ENCODE measurements around the gene ZNF205.
"Not testable (repeated sequence)": the region's sequence is repeated elsewhere in the genome, so short reads cannot be mapped to it uniquely, and the experiment has no call there.

The ZNF205 gene

DNA sequence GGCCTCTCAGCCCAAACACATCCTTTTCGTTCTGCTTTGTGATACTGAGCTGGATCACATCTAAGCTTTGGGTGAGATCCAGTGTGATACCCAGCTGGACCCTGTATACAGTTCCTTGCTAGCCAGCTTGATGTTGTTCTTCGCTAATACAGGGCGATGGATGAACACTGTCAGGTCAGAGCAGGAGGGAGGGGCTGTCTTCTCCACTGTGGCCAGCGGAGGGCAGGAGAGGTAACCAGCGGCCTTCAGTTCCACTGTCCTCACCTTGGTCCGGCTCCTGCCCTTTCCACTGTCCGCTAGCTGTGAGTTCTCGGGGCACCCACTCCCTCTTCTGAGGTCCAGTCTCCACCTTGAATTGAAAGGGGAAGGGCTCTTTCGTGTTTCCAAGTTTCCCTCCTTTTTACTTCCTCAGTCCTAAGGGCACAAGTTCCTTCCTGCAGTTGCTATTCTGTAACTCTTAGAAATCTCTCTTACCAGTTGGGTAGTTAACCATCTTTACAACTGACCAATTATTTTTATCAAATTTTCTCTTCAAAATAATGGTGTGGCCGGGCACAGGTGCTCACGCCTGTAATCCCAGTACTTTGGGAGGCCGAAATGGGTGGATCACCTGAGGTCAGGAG is 19.5 kb downstream of the ZNF205 start:
- DNase-seq (ENCODE audit: low spot score) (peak; percentile 37), FAIRE-seq (no peak)

GRCh38 chr16:3133844-3134243 is 21.5 kb downstream of the ZNF205 start:
- FAIRE-seq (no peak), DNase-seq (ENCODE audit: low spot score) (no peak)

- no peak for FAIRE-seq
- DNase-seq (ENCODE audit: low spot score): peak; percentile 95
These were observed 22.1 kb downstream of the ZNF205 start, which contains the start of gene ZNF213 for GRCh38 chr16:3134338-3135125. Gene ZNF213, plus strand, starts transcription at chr16:3135029. Its CDS starts 2,252 bp downstream, at chr16:3137281.

- no peak for DNase-seq (ENCODE audit: low spot score)
- no peak for FAIRE-seq
These were observed 22.8 kb downstream of the ZNF205 start for GRCh38 chr16:3135126-3135715.

DNA sequence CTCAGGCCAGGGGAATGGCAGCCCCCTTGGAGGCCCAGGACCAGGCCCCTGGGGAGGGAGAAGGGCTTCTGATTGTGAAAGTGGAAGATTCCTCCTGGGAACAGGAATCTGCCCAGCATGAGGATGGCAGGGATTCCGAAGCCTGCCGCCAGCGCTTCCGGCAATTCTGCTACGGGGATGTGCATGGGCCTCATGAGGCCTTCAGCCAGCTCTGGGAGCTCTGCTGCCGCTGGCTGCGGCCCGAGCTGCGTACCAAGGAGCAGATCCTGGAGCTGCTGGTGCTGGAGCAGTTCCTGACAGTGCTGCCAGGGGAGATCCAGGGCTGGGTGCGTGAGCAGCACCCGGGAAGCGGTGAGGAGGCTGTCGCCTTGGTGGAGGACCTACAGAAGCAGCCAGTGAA is 24.9 kb downstream of the ZNF205 start:
- DNase-seq (ENCODE audit: low spot score) (no peak), FAIRE-seq (no peak)

DNA sequence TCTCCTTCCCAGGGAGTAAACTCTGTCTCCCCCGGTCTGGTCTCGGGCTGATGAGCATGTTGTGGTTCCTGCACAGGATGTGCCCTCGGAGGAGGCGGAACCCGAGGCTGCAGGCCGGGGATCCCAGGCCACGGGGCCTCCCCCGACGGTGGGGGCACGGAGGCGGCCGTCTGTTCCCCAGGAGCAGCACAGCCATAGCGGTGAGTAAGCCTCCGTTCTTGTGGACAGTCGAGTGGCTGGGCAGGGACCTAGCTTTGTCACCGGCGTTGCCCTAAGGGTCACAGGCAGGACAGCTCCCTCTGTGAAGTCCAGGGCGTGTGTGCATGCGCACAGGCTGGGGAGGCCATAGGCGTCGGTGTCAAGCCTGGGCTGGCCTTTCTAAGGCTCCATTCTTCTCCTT is 26.0 kb downstream of the ZNF205 start:
- DNase-seq (ENCODE audit: low spot score) (no peak), FAIRE-seq (no peak)

DNA sequence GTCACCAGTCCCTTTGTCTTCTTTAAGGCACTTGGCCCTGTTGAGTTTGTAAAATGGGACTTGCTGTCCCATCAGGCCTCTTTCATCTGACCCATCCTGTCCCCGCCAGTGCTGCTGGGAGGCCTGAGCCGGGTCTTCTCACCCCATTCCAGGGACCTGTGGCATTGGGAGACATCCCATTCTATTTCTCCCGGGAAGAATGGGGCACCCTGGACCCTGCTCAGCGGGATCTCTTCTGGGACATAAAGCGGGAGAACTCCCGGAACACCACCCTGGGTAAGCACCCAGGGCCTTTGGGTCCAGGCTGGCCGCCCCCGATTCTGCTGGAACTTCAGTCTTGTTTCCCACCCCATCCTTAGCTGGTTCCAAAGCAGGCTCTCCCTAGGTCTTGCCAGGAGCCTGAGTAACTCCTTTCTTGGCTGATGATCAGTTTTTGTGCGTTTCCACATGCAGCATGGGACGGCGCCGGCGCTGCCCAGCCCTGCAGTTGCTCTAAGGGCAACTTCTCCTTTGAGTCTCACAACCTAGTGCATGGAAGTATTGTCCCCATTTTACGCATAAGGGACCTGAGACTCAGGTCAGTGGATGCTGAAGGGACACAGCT is 26.5 kb downstream of the ZNF205 start:
- FAIRE-seq (no peak), DNase-seq (ENCODE audit: low spot score) (no peak)

DNA sequence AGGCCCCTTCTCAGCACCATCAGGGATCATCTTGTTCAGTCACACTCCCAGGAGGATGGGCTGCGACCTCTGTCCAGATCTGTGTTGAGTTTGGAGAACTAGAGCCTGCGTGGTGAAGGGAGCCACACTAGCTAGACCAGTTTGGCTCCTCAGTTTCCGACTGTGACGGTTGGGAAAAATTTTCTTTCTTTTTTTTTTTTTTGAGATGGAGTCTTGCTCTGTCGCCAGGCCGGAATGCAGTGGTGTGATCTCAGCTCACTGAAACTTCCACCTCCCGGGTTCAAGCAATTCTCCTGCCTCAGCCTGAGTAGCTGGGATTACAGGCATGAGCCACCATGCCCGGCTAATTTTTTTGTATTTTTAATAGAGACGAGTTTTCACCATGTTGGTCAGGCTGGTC is 27.2 kb downstream of the ZNF205 start:
- DNase-seq (ENCODE audit: low spot score); FAIRE-seq: not testable (repeated sequence)

GRCh38 chr16:3140603-3141427 is 28.4 kb downstream of the ZNF205 start:
- DNase-seq (ENCODE audit: low spot score) (no peak), FAIRE-seq (no peak)

DNA sequence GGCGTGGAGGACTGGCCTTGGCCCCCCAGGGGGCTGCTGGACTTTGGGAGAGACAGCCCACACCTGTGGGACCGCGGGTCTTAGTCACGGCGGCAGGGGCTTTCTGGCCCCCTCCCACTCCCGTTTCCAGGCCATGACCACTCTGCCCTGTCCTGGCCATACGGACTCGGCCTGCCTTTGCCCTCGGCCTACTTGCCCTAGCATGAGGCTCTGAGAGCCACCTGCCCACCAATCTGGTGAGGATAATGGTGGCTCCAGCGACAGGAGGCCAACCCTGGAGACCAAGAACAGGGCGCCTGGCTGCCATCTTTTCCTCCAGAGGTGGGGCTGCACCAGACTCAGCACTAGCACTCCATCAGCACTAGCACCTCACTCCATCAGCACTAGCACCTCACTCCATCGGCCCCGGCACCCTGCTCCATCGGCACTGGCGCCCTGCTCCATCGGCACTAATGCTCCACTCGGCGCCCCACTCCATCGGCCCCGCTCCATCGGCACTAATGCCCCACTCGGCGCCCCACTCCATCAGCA is 29.5 kb downstream of the ZNF205 start:
- no peak for DNase-seq (ENCODE audit: low spot score)
- no peak for FAIRE-seq

GRCh38 chr16:3142327-3142726 is 29.9 kb downstream of the ZNF205 start:
- no peak for DNase-seq (ENCODE audit: low spot score)
- no peak for FAIRE-seq

DNA sequence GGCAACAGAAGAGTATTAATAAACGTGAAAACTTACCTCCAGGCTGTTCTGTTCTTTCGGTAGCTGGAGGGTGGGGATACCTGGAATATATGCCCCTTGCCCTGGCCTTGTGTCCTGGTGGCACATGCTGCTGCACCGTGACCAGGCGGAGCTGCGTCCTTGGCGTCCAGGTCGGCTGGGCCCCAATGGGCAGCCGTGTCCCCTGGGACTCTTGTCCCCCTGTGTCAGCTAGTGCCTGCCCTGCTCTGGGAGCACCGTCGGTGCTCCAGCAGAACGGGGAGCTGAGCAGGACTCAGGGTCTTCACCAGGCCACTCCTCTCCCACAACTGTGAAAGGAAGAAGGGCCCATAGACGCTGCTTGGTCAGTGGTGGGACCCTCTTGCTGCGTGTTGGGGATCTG is 30.4 kb downstream of the ZNF205 start:
- DNase-seq (ENCODE audit: low spot score): no peak
- FAIRE-seq: no peak

- DNase-seq (ENCODE audit: low spot score) (no peak), FAIRE-seq (no peak)
These were observed 30.8 kb downstream of the ZNF205 start for GRCh38 chr16:3143189-3143588.

GRCh38 chr16:3143598-3144320 is 31.4 kb downstream of the ZNF205 start:
- FAIRE-seq (no peak), DNase-seq (ENCODE audit: low spot score) (no peak)

GRCh38 chr16:3144321-3144983 is 32.1 kb downstream of the ZNF205 start:
- no peak for DNase-seq (ENCODE audit: low spot score)
- FAIRE-seq: no peak

DNA sequence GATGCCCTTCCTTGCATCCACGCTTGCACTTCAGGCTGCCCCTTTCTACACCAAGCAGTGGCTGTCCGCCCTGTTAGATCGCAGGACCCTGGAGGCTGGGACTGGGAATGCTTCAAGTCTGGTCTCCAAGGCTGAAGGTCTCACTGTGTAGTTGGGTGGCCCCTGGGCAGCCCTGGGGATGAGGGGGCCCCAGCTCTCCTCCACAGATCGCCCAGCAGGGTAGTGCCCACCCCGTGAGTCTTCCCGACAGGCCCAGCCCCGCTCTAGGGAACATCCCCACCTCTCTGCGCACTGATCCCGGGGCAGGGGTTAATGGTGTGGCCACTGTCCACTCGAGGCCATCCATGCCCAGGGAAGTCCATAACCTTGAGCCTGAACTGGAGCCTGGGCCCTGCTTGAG is 32.8 kb downstream of the ZNF205 start:
- no peak for DNase-seq (ENCODE audit: low spot score)
- no peak for FAIRE-seq

- DNase-seq (ENCODE audit: low spot score) (no peak), FAIRE-seq (no peak)
These were observed 33.3 kb downstream of the ZNF205 start for GRCh38 chr16:3145660-3146059.

DNA sequence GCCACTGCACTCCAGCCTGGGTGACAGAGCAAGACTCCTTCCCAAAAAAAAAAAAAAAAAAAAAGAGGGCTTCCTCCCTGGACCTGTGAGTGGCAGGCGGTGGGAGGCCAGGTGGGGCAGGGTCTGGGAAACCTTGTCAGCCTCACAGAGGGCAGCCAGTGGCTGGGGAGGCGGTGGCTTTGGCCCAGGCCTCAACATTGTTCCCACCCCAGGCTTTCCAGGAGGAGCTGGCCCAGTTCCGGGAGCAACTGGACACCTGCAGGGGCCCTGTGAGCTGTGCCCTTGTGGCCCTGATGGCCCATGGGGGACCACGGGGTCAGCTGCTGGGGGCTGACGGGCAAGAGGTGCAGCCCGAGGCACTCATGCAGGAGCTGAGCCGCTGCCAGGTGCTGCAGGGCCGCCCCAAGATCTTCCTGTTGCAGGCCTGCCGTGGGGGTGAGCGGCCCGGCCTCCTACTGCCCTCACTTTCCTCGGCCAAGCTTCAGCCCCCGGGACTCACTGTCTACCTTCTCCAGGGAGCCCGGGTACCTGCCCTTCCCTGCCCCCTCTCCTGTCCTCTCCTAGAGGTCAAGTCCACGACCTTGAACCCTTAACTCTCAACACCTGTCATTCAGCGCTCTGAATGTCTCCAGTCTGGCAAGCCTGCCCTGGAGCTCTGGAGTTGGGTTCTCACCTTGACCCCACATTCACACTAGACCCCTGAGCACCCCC is 34.8 kb downstream of the ZNF205 start:
- DNase-seq (ENCODE audit: low spot score): no peak
- no peak for FAIRE-seq

GRCh38 chr16:3147757-3148104 is 35.3 kb downstream of the ZNF205 start:
- no peak for FAIRE-seq

More at GRCh38 chr16:3147757-3148104, 35.3 kb downstream of the ZNF205 start:
- no peak for DNase-seq (ENCODE audit: low spot score)
